GM18873 (cell line): ENCODE data around the gene FDX1.

Source experiments
- ATAC-seq: cut with Tn5 transposase; IDR thresholded peaks from one replicate; pipeline ENCODE4 v1.9.1; 2021; ENCODE audit warnings: mild to moderate bottlenecking, moderate library complexity, moderate number of reproducible peaks; ENCODE audit not compliant: unreplicated experiment, low FRiP score

The FDX1 gene

GRCh38 chr11:110497231-110497978, 67.7 kb downstream of the FDX1 start:
- no peak for ATAC-seq

GRCh38 chr11:110501428-110501827, 71.7 kb downstream of the FDX1 start:
- ATAC-seq: no peak

DNA sequence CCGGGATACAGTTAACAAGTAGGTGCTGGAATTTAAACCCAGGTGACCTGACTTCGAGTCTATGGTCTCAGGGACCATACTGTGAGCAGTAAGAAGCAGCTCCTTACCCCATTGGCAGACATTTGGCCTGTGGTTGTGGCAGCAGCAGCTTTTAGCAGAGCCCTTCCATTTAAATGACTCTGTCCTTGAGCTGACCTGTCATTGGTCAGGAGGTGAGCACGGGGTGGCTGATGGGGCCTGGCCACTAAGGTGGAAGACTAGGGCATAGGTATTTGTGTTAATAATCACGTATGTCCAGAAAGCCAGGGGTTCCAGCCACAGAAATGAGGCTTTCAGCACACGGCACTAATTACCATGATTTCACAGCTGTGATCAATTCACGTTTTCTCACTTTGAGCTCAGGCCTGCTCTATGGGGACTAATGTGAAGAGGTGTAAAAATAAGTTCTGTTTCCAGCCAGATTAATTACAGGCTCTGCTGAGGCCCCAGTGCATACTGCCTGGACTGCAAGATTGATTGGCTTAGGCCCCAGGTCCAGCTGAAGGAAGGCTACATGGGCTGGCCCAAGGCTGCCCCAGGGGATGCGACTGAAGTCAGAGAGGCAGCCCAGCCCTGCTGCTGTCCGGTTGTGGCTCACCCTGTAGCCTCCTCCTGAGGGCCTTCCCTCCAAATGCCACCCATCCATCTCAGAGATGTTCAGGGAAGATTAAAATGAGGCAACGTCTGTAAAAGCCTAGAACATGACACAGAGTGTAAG, 76.0 kb downstream of the FDX1 start:
- no peak for ATAC-seq

GRCh38 chr11:110507328-110507727, 77.6 kb downstream of the FDX1 start:
- no peak for ATAC-seq

- no peak for ATAC-seq
Measured at GRCh38 chr11:110508786-110509185, 79.0 kb downstream of the FDX1 start.

DNA sequence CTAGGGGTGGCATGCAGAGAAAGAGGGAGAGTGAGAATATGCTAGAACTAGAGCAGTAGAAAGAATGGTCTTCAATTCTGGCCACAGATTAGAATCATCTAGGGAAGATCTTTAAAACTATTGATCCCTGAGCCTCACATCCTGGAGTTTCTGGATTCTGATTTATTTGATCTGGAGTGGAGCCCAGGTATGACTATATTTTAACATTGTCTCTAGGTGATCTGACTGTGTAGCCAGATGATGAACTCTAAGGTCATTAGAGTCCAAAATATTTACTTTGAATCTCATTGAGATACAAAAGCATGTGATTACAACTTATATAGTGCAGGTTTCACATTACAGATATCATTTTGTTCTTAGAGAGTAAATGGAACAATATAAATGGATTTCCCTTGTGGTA, 79.7 kb downstream of the FDX1 start:
- ATAC-seq: no peak

DNA sequence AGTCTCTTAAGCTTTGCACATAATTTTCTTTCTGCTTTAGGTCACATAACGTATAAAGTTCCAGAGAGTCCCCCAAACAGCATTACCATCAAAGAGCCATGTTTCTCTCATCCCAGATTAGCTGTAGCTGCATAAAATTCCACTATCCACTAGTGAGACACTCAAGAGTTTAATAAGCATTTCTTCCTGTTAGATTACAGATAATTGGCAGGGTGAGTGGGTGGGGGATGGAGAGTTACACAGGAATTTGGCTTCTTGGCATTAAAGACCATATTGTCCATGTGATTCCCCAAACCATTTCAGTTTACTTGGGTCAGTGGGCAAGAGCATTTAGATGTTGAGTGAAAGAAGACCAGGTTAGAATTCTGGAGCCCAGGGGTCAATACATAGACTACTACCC, 82.3 kb downstream of the FDX1 start:
- ATAC-seq: no peak

DNA sequence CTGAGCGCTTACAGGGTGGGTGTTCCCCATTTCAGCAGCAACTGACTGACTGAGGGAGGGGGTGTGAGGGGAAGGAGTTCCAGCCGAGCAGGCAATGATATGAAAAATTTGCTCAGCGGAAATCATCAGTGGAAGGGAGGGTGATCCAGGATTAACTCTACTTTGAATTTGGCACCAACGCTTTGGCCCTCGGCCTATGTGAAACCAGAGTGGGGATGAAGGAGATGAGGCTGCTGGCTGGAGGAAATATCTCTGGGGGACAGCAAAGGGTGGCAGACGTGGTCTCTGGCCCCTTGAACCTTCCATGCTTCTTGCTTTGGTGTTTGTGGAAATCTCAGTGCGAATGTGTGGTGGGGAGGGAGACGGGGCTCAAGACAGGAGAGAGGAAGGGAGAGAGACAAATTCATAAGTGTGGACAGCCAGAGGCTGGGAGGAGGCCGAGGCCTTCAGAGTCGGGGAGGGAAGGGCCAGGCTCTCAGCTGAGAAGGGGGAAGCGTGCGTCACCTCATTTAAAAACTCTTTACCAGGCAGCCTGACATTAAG, 83.6 kb downstream of the FDX1 start:
- ATAC-seq: no peak

DNA sequence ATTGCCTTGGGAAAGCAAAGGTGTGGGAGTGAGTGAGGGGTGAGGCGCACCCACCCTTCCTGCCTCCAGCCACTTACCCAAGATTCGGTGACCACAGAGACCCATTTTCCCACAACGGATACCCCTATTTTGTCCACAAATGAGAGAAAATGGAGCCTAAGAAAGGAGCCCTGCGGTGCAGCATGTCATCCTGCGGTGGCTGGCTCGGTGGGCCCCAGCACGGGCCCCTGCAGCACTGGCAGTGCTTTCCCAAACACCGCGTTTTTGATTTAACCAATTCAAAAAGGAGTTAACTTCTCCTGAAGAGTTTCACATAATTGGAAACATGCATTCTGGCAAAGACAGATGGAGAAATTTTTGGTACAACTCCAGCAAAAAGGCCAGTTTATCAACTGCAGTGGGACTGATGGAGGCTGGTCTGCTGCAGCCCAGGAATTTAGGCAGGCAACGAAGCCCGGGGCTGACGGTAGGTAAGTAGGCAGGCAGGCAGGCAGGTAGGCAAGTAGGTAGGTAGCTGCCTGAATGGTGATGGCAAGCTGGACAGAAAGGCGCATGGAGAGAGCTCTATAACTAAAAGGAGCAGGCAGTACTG, 84.2 kb downstream of the FDX1 start:
- ATAC-seq: no peak
